Prostate gland (tissue), 2 donors: ENCODE data around the gene POLR1A.

Experiments
- POLR2A ChIP-seq: fragments of 450-650 bp; IDR thresholded peaks from one replicate; pipeline ENCODE4 v1.6.1; 2016; ENCODE audit warnings: antibody characterized with exemption, mild to moderate bottlenecking
- TF ChIP-seq, protein P1 (sequence below), 4 experiments: fragments of 200-600 bp in 2 of 4; fragments of 450-650 bp in 2 of 4; sonication (generic) in 2 of 4; IDR thresholded peaks; 1 replicate in 3 of 4; 2 replicates in 1 of 4; pipeline ENCODE4 v1.5.1; 2016 to 2019; ENCODE audit warnings: antibody characterized with exemption in 4 of 4, mild to moderate bottlenecking in 2 of 4, moderate library complexity in 2 of 4

DNA sequence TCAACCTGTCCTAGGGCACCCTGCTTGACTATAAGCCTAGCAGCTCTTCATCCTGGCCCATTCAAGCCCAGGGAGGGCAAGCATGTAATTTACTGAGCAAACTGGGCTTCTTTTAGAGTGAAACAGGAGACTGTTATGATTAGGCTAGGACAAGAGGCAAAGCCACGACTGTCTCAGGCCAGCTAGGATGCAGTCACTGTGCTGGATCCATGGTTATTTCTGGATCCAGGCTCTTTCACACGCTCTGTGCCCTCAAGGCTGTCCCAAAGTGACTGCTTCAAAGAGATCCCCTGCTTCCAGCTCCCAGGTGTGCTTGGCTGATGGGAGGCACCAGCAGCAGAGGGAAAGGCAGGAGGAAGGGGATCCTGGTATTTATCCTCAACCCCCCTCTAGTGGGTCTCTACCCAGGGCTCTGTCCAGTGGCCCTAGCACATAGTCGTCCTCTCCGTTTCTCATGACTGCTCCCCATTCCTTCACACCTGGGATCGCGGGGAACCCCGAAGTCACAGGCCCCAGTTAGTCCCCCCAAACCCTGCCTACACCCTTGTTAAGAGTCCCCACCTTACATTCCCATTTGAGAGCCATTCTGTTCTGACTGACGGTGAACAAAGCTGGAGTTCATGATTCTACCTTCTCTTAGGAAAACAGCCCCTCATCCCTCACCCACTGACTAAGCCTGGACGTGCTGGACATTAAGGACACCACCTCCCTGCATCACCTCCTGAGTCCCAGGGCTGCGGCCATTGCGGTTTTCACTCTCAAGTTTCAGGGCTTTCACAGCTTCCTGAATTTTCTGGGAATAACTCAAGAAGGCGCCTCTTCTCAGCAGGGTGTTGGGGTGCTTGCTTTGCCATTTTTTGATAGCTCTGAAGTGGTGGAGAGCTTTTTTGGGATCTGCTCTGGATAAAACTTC, 63.2 kb downstream of the POLR1A start:
- TF ChIP-seq, protein P1, sequence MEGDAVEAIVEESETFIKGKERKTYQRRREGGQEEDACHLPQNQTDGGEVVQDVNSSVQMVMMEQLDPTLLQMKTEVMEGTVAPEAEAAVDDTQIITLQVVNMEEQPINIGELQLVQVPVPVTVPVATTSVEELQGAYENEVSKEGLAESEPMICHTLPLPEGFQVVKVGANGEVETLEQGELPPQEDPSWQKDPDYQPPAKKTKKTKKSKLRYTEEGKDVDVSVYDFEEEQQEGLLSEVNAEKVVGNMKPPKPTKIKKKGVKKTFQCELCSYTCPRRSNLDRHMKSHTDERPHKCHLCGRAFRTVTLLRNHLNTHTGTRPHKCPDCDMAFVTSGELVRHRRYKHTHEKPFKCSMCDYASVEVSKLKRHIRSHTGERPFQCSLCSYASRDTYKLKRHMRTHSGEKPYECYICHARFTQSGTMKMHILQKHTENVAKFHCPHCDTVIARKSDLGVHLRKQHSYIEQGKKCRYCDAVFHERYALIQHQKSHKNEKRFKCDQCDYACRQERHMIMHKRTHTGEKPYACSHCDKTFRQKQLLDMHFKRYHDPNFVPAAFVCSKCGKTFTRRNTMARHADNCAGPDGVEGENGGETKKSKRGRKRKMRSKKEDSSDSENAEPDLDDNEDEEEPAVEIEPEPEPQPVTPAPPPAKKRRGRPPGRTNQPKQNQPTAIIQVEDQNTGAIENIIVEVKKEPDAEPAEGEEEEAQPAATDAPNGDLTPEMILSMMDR (IDR thresholded peaks at IDR 0.05), result no peak
- no peak for TF ChIP-seq POLR2A
